TTC549 (cell line): ENCODE data around the gene ISG15.
"Not testable (repeated sequence)": the region's sequence is repeated elsewhere in the genome, so short reads cannot be mapped to it uniquely, and the experiment has no call there.

ENCODE experiments used
- FAIRE-seq: peaks from 2 replicates; lab custom pipeline; 2012; peaks lifted over from hg19 to GRCh38; lab: Jason Lieb, UNC

ISG15 gene

DNA sequence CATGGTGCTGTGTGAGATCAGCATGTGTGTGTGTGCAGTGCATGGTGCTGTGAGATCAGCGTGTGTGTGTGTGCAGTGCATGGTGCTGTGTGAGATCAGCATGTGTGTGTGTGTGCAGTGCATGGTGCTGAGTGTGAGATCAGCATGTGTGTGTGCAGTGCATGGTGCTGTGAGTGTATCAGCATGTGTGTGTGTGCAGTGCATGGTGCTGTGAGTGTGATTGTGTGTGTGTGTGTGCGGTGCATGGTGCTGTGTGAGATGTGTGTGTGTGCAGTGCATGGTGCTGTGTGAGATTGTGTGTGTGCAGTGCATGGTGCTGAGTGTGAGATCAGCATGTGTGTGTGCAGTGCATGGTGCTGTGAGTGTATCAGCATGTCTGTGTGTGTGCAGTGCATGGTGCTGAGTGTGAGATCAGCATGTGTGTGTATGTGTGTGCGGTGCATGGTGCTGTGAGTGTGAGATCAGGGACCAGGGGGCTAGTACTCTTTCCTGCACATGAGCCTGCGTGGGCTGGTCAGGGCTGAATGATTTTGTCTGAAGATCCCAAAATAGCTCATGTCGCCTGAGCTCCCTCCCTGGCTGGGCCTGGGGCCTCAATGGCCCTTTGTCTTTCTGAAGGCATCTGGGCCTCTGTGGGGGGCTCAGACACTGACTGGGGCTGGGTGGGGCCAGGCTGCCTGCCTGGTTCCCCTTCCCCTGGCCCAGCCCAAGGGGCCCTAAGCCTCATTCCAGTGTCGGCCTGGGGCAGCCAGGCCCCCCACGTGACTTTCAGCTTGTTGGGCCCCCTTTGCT is 17.8 kb downstream of the ISG15 start:
- FAIRE-seq = not testable (repeated sequence)

DNA sequence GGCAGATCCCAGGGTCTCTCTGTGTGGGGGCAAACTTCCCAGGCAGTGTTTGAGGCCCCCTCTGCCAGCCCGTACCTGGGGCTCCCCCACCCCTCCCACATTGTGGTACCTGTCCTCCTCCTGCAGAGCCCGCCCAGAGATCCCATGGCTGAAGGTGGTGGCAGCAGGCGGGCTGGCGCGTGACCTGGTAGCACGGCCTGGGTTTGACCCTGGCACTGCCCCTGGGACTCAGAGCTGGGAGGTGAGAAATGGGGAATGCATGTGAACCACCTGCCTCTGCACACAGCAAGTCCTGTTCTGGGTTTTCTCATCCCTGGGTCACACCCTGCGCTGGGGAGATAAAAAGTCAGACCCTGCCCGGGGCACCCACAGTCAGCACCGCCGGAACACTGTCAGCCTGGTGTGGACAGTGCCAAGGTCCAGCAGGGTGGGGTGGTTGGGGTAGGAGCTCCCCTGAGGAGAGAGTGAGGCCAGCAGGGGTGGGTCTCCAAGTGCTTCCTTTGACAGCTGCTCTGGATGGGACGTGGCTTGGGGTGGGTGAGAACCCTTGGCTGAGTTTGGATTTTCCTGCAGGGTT is 18.4 kb downstream of the ISG15 start:
- no peak for FAIRE-seq

DNA sequence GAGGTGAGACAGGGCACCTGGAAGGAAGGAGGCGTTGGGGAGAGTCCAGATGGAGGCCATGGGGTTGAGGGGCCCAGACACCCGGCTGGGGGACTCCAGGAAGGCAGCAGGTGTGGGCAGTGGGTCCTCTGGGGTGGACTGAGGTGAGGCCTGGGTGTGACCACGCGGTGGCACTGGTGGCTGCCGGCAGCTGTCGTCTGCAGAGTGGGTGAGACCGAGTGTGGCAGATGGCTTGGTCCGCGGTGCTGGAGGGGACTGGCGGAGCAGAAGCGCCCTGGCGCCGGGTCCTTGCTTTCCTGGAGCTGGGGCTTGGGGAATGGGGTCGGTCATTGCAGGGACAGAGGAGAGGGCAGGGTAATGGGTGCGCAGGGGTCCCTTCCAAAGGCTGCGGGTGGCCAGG is 19.1 kb downstream of the ISG15 start:
- FAIRE-seq = no peak

DNA sequence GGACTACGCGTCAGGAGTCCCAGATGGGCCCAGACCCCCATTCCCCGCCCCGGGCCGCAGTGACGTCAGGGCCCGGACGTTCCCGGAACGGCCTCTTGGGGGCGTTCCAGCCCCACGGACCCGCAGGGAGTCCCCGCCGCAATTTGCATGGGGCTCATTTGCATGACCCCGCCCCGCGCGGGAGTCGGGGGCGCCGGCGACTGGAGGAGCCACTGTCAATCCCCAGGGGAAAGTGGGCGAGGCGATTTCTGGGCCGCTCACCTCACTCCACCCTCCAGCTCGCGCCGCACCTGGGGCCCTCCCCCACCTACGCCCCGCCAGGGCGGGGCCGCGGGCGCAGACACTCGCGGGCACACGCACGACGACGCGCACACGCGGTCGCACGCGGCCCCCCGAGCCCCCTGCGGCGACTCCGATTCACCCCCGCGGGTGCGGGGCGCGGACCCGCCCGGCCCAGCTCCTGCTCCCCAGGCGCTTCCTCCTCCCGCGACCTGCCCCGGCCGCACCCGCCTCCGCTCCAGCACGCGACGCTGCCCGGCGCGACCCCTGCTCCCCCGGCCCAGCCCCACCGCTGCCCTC is 19.8 kb downstream of the ISG15 start:
- no peak for FAIRE-seq

DNA sequence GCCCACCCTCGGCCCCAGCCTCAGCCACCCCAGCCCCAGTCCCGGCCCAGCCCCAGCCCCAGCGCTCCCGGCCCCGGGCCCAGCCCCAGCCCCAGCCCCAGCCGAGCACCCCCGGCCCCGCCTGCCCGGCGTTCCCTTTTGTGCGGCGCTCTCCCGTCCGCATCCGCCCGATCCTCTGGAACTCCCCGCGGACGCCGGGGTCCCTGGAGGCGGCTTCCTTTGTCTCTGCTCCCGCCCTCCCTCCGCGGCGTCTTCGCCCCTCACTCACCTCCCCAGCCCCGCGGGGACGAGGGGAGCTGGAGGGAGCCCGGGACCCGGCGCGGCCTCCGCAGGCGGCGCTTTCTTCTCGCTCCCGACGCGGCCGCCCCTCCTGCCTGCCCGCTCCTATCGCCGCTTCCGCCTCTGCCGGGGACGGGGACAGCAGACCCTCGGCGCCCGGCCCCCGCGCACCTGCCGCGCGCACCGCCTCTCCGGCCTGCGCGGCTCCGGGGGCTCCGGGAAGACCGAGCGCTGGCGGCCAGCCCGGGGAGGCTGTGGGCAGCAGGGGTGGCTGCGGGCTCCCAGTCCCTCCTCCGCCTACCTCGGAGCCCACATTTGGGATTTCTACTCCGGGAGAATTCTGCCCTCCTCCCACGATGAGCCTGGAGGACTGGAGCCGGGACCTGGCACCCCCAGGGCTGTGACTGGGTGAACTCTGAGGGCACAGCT is 20.6 kb downstream of the ISG15 start:
- no peak for FAIRE-seq

DNA sequence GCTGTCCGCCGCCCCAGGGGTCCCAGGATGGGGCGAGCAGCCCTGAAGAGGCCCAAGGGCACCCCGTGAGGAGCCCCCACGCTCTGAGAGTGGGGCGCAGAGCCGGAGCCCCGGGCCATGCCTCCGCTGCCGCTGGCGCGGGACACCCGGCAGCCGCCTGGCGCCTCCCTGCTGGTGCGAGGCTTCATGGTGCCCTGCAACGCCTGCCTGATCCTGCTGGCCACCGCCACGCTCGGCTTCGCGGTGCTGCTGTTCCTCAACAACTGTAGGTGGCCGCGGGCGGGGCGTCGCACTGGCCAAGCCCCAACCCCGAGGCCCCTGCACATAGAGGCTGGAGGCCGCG is 21.1 kb downstream of the ISG15 start:
- no peak for FAIRE-seq

DNA sequence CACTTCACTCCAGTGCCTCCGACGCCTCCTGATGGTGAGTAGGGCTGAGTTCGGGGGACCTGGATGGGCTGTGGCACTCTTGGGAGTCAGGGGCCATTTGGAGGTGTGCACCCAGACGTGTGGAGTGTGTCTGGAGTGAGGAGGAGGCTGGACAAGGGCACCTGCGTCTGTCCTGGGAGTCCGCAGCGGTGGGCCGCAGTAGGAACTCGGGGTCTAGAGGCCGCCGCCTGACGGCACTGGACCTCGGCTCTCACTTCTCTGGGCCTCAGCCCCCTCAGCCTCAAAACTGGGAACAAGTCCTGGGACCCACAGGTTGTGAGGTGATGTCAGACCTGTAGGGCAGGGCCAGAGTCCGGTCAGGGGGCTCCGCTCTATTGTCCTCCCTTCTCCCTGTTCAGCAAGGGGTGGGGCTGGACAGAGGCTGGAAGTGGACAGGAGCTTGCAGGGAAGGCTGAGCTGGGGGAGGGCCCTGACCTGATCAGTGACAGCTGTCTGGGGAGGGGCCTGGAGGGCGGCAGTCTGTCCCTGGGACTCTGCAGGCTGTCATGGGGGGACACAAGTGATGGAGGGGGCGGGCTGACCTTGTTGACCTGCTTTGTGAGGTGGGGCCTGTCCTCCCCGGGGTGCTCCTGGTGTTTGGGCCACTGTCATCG is 22.1 kb downstream of the ISG15 start:
- no peak for FAIRE-seq

DNA sequence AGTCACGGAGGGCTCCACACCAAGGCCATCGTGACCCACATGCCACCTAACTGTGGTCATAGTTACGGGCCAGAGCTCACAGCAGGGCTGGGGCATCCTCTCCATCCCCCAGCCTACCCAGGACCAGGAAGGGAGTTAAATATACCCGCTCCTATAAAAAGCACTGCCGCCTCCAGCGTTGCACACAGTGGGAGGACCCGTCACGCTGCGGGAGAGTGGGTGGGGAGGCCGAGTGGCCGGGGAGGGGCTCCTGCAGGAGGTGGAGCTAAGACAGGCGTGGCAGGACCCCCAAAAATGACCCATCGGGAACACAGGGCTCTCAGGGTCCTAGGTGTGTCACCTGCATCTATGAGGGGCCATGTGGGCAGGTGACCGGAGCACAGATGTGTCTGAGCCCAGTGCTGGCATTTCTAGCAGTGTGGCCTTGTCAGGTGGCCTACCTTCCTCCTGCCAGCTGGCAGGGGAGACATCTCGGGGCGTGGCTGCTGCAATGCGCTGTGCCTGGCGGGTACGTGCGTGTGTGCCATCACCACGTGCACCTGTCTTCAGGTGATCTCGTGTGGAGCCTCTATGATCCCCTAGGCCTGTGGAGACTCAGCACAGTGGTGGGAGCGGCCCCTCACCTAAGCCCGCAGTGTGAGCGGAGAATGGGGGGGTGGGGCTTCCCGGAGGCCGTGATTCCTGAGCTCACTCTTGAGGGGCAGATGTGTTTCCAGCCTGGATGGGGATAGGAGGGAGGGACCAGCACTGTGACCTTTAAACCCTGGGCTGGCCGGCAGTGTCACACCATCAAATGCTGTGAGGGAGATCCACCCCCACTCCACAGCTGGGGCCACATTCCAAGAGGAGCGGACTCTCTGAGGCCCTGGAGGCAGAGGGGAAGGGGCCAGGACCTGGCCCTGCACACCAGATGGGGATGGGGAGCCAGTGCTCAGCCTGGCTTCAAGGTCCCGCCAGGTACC is 24.4 kb downstream of the ISG15 start:
- no peak for FAIRE-seq

DNA sequence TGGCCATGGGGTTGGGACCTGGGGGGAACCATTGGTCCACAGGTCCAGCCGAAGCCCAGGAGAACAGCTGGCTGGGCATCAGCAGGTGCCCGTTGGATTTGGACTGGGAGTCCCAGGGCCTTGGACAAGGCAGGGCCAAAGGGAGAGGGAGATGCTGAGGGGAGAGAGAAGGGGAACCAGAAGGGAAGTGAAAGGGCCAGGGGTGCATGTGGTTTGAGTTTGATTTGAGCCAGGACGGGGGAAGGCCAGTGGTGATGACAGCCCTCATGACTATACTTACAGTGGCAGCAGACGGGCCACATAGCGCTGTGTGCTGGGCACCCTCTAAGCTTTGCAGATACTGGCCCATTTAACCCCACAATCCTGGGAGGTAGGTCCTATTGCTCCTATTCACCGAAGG is 25.4 kb downstream of the ISG15 start:
- FAIRE-seq = no peak

DNA sequence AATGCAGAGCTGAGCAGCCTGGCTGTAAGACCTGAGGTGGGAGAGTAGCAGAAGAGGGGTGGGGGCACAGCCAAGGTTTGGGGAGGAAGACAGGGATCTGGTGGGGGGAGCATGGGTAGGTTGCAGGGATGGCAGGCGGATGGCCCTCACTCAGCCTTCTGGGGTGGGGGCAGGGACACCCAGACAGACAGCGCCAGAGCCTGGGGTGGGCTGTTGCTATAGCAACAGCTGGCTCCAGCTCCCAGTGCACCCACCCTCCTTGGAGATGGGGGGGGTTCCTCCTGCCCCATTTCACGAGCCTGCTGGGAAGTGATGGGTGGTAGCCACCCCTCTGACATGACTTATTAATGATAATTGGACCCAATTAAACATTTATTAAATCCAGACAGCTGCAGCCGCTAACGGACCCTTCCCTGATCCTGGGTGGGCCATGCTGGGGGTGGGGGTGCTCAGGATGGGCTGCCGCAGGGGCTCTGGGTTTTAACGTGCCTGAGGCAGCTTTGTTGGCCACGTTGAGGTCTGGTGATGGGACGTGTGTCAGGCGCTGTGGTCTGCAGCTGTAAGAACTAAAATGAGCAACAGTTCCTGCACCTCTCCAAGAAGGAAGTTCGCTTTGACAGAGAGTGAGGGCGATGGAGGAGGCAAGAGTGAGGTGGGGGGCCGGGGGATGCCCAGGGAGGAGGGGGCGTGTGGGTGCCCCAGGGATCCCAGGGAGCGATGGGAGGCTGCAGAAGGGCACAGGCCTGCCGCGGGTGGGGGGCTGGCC is 26.0 kb downstream of the ISG15 start:
- no peak for FAIRE-seq

DNA sequence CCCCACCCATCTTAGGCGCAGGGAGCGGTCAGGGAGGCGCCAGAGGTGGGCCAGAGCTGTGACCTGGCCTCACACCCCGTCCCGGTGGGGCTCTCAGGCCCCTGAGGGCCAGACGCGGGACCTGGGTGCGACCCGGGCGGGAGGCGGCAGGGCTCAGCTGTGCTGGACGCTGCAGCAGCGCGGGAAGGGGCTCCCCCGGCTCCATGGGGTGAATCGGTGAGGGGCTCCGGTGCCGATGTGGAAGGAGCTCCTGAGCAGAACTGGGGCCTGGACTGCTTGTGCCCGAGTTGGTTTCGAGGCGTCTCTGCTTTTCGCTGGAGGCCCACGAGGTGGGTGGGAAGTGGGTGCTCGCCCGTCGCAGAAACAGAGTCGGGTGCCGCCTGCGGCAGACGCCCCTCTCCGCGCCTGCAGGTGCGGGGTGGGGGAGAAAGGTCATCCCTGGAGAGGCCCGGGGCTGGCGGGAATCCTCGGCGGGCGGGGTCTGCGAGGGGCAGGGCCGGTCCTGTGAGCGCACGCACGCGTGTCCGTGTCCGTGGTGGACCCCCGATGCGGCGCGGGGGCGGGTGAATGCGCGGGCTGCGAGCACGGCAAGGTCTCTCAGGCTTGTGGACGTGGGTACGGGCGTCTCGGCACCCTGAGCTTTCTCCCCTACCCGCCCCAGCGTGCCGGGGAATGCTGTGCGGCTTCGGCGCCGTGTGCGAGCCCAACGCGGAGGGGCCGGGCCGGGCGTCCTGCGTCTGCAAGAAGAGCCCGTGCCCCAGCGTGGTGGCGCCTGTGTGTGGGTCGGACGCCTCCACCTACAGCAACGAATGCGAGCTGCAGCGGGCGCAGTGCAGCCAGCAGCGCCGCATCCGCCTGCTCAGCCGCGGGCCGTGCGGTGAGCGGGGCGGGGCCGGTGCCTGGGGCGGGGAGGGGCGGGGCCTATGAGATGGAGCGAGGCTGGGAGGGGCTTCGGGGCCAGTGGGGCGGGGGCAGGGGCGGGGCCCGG is 27.0 kb downstream of the ISG15 start:
- no peak for FAIRE-seq

DNA sequence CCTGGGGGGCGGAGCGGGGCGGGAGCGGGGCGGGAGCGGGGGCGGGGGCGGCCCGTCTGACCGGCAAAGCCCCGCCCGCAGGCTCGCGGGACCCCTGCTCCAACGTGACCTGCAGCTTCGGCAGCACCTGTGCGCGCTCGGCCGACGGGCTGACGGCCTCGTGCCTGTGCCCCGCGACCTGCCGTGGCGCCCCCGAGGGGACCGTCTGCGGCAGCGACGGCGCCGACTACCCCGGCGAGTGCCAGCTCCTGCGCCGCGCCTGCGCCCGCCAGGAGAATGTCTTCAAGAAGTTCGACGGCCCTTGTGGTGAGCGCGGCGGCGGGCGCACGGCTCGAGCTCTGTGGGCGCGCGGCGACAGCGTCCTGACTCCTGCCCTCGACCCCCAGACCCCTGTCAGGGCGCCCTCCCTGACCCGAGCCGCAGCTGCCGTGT is 27.8 kb downstream of the ISG15 start:
- no peak for FAIRE-seq

DNA sequence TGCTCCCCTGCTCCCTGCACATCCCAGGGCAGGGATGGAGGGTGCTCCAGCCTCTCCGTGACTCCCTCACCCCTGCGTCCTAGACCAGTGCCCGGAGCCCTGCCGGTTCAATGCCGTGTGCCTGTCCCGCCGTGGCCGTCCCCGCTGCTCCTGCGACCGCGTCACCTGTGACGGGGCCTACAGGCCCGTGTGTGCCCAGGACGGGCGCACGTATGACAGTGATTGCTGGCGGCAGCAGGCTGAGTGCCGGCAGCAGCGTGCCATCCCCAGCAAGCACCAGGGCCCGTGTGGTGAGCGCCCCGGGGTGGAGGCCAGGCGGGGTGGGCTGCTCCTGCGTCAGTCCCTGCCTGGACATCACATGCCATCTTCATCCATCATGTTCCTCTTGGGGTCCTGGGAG is 28.6 kb downstream of the ISG15 start:
- no peak for FAIRE-seq

DNA sequence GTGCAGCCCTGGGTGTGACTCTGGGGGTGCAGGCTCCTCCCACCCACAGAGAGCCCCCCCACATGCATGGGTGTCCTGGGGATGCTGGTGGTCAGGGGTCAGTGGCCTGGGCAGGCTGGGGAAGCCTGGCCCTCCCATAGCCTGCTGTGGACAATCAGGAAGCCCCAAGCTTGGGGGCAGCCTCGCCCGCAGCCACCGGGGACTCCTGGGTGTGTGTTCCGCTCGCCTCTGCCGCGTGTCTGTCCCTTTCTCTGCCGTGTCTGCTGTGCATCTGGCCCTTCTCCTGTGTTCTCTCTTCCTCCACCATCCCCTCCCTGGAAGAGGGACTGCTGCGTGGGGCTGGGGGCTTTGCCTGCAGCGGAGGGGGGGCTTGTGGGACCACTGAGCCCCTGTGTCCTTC is 29.5 kb downstream of the ISG15 start:
- no peak for FAIRE-seq

DNA sequence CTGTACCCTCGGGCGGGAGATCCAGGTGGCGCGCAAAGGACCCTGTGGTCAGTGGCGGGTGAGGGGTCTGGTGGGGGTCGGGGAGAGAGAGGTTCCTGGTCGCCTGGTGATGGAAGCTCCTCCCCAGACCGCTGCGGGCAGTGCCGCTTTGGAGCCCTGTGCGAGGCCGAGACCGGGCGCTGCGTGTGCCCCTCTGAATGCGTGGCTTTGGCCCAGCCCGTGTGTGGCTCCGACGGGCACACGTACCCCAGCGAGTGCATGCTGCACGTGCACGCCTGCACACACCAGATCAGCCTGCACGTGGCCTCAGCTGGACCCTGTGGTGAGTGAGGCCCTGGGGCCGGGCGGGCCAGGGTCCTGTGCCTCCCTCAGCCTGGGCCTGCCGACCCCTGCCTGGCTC is 30.1 kb downstream of the ISG15 start:
- FAIRE-seq = no peak

DNA sequence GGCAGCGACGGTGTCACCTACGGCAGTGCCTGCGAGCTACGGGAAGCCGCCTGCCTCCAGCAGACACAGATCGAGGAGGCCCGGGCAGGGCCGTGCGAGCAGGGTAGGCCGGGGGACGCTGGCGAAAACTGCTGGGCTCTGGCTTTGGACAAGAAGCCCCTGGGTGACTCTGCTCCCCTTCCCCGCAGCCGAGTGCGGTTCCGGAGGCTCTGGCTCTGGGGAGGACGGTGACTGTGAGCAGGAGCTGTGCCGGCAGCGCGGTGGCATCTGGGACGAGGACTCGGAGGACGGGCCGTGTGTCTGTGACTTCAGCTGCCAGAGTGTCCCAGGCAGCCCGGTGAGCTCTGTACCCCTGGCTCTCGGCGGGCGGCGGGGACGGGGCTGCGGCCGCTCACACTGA is 30.6 kb downstream of the ISG15 start:
- no peak for FAIRE-seq

DNA sequence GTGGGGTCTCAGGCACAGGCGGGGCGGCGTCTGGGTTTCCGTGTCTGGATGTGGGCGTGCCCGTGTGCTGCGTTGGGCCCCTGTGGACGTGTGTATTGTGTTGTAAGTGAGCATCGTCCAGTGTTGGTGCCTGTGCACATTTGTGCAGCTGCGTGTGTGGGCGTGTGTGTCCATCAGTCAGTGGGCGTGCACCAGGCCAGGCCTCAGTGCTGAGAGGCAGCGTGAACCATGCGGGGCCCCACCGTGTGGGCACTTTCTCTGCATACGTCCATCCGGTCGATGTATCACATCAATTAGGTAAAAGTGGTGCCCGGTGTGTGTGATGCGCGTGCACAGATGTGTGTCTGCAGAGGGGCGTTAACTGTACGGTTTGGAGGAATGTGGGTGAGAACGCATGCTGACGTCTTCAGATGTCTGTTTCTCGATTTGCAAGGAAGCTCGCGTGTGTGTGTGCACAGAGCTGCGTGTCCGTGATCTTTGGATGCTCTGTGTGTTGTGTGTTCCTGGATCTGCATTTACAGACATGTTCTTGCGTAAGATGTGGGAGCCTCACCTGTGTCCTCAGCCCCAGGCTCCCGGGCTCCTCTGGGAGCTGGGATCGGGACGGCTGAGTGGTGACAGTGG is 31.3 kb downstream of the ISG15 start:
- FAIRE-seq = no peak

DNA sequence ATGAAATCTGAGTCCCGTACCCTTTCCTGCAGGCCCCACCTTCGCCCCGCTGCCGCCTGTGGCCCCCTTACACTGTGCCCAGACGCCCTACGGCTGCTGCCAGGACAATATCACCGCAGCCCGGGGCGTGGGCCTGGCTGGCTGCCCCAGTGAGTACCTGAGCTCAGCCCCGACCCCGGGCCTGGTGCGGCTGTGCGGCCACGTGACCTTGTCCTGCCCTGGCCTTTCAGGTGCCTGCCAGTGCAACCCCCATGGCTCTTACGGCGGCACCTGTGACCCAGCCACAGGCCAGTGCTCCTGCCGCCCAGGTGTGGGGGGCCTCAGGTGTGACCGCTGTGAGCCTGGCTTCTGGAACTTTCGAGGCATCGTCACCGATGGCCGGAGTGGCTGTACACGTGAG is 31.8 kb downstream of the ISG15 start:
- no peak for FAIRE-seq

DNA sequence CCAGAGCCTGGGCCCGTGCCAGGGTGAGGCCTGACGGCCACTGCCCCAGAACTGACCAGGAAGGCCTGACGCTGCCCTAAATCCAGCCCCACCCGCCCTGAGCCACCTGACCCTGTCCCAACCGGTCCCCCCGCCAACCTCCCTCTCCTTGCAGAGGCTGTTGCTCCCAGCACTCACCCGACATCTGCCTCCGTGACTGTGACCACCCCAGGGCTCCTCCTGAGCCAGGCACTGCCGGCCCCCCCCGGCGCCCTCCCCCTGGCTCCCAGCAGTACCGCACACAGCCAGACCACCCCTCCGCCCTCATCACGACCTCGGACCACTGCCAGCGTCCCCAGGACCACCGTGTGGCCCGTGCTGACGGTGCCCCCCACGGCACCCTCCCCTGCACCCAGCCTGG is 32.9 kb downstream of the ISG15 start:
- no peak for FAIRE-seq
